ENCODE measurements around the gene NTN5. TPM values are rescaled to one million over a fixed set of nuclear protein-coding genes. Genes with fewer than 3 reads are reported as not detected.

NTN5 gene
- total and polyA plus RNA-seq, 2 of the 4 experiments (the other 2 are of a cell fraction): 0.19 TPM; not detected in 1

DNA sequence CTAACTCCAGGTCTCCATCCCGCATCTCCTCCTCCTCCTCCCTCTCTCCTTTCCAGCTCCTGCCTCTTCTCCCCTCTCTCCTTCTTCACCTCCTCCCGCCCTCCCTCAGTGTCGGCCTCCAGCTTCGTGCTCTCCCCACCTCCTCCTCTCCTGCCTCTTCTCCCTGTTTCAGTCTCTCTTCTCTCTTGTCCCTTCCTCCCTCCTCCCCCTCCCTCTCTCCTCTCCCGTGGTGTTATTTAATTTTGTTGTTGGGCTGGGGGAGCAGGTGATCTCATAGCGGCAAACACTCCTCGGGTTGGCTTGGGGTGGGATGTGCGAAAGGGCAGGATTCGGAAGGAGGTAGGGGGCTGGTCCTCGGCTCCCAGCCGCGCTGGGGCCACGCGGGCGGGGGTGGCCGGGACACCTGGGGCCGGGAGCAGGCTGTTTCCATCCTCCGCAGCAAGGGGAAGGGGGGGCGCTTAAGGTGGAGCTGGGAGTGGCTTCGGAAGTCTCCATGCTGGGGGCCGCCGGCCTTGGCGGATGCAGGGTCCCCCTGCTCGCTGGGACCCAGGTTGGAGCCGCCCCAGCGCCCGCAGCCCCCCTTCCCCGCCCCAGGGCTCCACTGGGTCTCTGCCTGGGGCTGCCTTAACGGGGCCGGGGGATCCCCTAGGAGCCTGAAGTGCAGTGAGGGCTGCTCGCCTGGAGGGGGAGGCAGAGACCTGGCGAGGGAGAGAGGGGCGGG lies 26.7 kb downstream of the NTN5 start, which contains the start of gene CA11:
TSS of gene CA11 (minus strand) at position 187 of the 721 bp plus-strand sequence. CDS start 555 bp downstream, outside the sequence.
- Histone ChIP-seq H3K4me3 (ENCODE audit: insufficient read depth, low read depth, low read length) (peak within 1 kb of the TSS; percentile 44), H3K9me1 (ENCODE audit: insufficient read depth, low read length) (no peaks in the 10 kb centered on the region; the same call in 1 of the 2 replicates), H3K18ac (ENCODE audit: low read depth, low read length) (peak within 1 kb of the TSS; percentile 10; the same call in 1 of the 2 replicates), H4K20me1 (ENCODE audit: insufficient read depth, low read length) (no peaks in the 10 kb centered on the region), H3K27ac (ENCODE audit: insufficient read depth, low read length) (peak within 1 kb of the TSS; percentile 21; the same call in 1 of the 2 replicates), H2BK20ac (ENCODE audit: low read depth, low read length) (0 out of 2 replicates have a peak within 1 kb of the TSS, but pooled peaks have one; percentile 14), H3K79me1 (ENCODE audit: low read depth in 1 of 2, low read length in 2 of 2) (no peaks in the 10 kb centered on the region), H2BK120ac (ENCODE audit: low read depth, low read length) (peak within 1 kb of the TSS; percentile 52; the same call in 1 of the 2 replicates), H2AFZ (replicated peaks; ENCODE audit: low read length, poor library complexity) (peak within 1 kb of the TSS; percentile 91), H4K8ac (ENCODE audit: low read depth in 2 of 2, low read length in 2 of 2) (peak within 1 kb of the TSS; percentile 76 to 93), H4K5ac (ENCODE audit: low read depth, low read length) (peak within 1 kb of the TSS; percentile 3), H3K4me2 (ENCODE audit: low read depth, low read length) (peak within 1 kb of the TSS; percentile 84), H4K91ac (ENCODE audit: insufficient read depth, low read depth, low read length) (peak within 1 kb of the TSS; percentile 23), H2BK5ac (ENCODE audit: low read depth, low read length, poor library complexity, severe bottlenecking) (no peak within 1 kb of the TSS), H3K56ac (ENCODE audit: extremely low read depth, insufficient read depth, low read length) (no peak within 1 kb of the TSS), H3K9ac (ENCODE audit: low read depth, low read length) (peak within 1 kb of the TSS; percentile 13), H3K27me3 (ENCODE audit: control insufficient read depth, insufficient read depth, low read length) (no peaks in the 10 kb centered on the region), H3K4me1 (ENCODE audit: control insufficient read depth, insufficient read depth, low read length) (peaks cover 5% of the 10 kb centered on the region), H3K4ac (ENCODE audit: low read depth, low read length) (peak within 1 kb of the TSS; percentile 41), H2AK9ac (replicated peaks; ENCODE audit: low read depth, low read length, poor library complexity) (peak within 1 kb of the TSS; percentile 89), H2AK5ac (ENCODE audit: low read depth, low read length) (peak within 1 kb of the TSS; percentile 58), H3K36me3 (ENCODE audit: control insufficient read depth, insufficient read depth, low read length) (no peaks in the 10 kb centered on the region), H3K23ac (ENCODE audit: low read depth, low read length) (peak within 1 kb of the TSS; percentile 17), H3K9me3 (ENCODE audit: control insufficient read depth, insufficient read depth, low read length) (peaks cover 2% of the 10 kb centered on the region; the same call in 1 of the 2 replicates), H3K14ac (replicated peaks; ENCODE audit: low read depth, low read length) (peak within 1 kb of the TSS; percentile 52), H2BK15ac (ENCODE audit: low read depth, low read length) (0 out of 3 replicates have a peak within 1 kb of the TSS, but pooled peaks have one; percentile 40)
- intact Hi-C loops (cut with micrococcal nuclease) (loop anchor here (2.0 to 10.0 kb wide), 3 partner anchors 139 to 319 kb away; partner anchors contain the start of gene FTL), dilution Hi-C loops (cut with HindIII; ENCODE audit: low sequenced_read_pairs, unreplicated experiment) (no loop called here), in situ Hi-C loops (cut with MboI; ENCODE audit: low sequenced_read_pairs) (loop anchor here (10.0 kb wide), 2 partner anchors 189 to 319 kb away; partner anchors contain the start of genes FTL and HSD17B14)
- BruUV-seq (replicated peaks): no TSS peak
- CTCF ChIA-PET: interaction anchor here (0.5 to 1.4 kb wide), 3 partner anchors 137 to 680 kb away, joined by 3 to 6 read pairs (median 4); no protein-coding TSS in a partner anchor
- TF ChIP-seq POLR2A (IDR thresholded peaks at IDR 0.05; ENCODE audit: low read depth, low read length) (peak; percentile 29; the same call in 1 of the 2 replicates), RAD21 (IDR thresholded peaks at IDR 0.05; ENCODE audit: low read length) (peak; percentile 87), MAZ (IDR thresholded peaks at IDR 0.05; ENCODE audit: borderline replicate concordance, low read depth, low read length) (peak; percentile 99), SMC3 (IDR thresholded peaks at IDR 0.05; ENCODE audit: low read depth, low read length) (peak; percentile 53), RFX5 (IDR thresholded peaks at IDR 0.05; ENCODE audit: low read depth, low read length) (no peak), MXI1 (IDR thresholded peaks at IDR 0.05; ENCODE audit: borderline replicate concordance, low read depth, low read length) (no peak)
- TF ChIP-seq, protein P1, sequence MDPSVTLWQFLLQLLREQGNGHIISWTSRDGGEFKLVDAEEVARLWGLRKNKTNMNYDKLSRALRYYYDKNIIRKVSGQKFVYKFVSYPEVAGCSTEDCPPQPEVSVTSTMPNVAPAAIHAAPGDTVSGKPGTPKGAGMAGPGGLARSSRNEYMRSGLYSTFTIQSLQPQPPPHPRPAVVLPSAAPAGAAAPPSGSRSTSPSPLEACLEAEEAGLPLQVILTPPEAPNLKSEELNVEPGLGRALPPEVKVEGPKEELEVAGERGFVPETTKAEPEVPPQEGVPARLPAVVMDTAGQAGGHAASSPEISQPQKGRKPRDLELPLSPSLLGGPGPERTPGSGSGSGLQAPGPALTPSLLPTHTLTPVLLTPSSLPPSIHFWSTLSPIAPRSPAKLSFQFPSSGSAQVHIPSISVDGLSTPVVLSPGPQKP (IDR thresholded peaks at IDR 0.05; ENCODE audit: borderline replicate concordance, low read depth, low read length): no peak
- TF ChIP-seq, protein P2, sequence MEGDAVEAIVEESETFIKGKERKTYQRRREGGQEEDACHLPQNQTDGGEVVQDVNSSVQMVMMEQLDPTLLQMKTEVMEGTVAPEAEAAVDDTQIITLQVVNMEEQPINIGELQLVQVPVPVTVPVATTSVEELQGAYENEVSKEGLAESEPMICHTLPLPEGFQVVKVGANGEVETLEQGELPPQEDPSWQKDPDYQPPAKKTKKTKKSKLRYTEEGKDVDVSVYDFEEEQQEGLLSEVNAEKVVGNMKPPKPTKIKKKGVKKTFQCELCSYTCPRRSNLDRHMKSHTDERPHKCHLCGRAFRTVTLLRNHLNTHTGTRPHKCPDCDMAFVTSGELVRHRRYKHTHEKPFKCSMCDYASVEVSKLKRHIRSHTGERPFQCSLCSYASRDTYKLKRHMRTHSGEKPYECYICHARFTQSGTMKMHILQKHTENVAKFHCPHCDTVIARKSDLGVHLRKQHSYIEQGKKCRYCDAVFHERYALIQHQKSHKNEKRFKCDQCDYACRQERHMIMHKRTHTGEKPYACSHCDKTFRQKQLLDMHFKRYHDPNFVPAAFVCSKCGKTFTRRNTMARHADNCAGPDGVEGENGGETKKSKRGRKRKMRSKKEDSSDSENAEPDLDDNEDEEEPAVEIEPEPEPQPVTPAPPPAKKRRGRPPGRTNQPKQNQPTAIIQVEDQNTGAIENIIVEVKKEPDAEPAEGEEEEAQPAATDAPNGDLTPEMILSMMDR (conservative IDR thresholded peaks at IDR 0.05; ENCODE audit: low read depth, low read length): peak; percentile 87
- POLR2A ChIA-PET (ENCODE audit: unreplicated experiment): interaction anchor here (0.7 kb wide), 1 partner anchor 197 kb away, joined by 3 read pairs; no protein-coding TSS in a partner anchor
- WGBS, 2 experiments (ENCODE audit: extremely low coverage in 2 of 2, insufficient read length in 1 of 2): 0% methylated on average over 7 of the region's 33 CpGs; no CpG with 5 or more reads in 1 of the 2 experiments
- ATAC-seq (ENCODE audit: low read depth) (peak; percentile 96), DNase-seq (peak; percentile 72)

Data from IMR-90 (cell line).